Parietal lobe (tissue), 1 donor: ENCODE results near the gene DCAF8L1. TPM values are rescaled to one million over a fixed set of nuclear protein-coding genes. Genes with fewer than 3 reads are reported as not detected.

ENCODE experiments used
- total RNA-seq: library from RNA; depleted of rRNA; stranded (reverse); fragments of >200 nt; gene quantifications from one replicate; pipeline ENCODE4 v1.2.3, GENCODE V29; 2014

Gene DCAF8L1
- not detected for total RNA-seq

GRCh38 chrX:27981349-27981748 lies at the start of gene DCAF8L1:
Gene DCAF8L1 (minus strand): TSS chrX:27981449. CDS start chrX:27981334, 115 bp downstream.

Other genes starting within 250 kb of the DCAF8L1 start
- gene MAGEB10, start 173.5 kb downstream of the DCAF8L1 start, total RNA-seq = not detected